ENCODE data around the gene HIPK1.

Gene HIPK1

DNA sequence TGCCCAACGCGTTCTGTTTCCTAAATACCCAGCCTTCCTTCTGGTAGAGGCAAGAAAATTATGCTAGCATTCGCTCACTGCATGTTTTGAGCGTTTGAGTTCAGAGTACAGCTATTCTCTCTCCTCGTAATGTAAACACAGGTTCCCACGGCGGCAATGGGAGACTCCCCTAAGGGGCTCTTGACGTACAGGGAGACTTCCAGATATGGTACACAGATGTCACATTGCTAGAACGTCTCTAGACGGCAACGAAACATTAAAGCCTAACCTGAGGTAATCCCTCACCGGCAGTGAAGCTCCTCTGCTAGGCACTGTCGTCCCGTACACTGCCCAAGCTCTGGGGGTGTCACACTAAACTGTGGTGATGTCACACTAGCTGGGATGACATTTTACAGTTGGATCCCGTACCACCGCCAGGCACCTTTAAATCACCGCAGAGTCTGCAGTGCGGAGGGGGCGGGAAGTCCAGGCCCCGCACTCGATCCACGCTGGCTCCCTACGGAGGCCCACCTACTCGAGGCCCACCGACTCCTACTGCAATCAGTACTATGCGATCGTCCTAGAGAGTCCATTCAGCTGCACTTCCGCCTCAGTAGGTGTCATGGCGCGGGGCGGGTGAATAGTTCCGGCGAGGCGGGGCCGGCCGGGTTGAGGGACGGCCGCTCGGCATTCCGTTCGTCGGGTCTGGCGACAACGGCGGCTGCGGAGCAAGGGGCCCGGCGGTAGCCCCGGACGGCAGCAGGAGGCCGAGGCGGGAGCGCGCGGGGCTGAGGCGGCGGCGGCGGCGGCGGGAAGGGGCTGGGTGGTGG, at the start of gene HIPK1:
Gene HIPK1, plus strand, starts transcription at position 384 of the 809 bp plus-strand sequence.
- DNase-seq (ENCODE audit: low spot score): peak; percentile 90

DNA sequence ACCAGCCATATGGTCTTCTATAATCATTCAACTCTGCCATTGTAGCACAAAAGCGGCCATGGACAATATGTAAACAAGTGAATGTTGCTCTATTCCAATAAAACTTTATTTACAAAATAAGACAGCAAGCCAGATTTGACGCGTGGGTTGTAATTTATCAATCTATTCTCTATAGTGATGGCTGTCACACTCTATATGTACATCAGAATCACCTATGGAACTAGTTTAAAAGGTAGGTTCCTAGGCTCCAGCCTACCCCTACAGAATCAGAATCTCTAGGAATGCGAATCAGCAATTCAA, 49.4 kb upstream of the HIPK1 start:
- DNase-seq (ENCODE audit: low spot score): no peak

DNA sequence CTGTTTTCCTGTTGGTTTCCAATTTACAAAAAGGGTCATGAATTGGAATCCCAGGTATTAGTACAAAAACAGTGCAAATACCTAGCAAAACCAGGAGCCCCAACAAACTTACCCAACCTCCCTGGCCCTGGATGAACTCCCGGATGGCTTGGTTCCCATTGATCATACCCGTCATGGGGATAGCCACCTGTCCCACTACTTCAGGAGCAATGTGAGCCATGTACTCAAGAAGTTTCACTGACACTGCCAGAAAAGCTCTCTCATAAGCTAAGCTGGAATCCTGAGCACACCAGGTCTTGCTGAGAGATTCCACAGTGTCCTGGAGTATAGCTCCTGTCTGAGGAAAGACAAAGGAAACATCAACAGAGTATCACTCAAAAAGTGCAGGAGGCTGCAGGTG, 47.5 kb upstream of the HIPK1 start:
- DNase-seq (ENCODE audit: low spot score): no peak

DNA sequence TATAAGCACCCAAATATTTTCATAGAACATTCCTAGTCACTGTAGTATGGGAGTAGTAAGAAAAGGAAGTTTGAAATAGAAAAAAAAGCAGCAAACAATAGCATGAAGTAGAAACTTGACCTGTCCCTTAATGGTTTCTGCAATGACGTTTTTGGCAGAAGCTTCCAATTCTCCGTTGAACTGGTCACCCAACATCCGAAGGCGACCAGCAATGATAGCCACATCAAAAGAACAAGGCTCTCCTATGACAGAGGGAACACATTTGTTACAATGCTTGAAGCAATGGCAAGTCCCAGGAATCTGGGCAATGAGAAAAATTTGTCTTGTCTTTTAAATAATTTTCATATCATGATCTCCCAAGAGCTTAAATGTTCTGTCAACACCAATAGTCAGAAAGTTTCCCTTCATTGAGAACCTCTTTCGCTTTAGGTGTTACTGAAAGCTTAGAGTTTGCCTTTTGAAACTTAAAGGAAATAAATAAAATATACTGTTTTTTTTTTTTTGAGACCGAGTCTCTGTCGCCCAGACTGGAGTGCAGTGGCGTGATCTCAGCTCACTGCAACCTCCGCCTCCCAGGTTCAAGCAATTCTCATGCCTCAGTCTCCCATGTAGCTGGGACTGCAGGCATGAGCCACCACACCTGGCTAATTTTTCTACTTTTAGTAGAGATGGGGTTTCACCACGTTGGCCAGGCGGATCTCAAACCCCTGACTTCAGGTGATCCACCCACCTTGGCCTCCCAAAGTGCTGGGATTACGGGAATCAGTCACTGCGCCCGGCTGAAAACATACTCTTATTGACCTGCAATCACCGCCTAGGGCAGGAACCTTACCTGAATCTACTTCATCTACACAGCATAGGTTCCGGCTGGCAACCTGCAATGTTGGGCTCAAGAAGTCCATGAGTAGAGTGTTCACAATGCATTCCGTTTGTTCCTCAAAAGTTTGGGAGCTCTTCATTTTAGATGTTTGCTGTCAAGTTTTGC, 42.4 kb upstream of the HIPK1 start:
- DNase-seq (ENCODE audit: low spot score): no peak

DNA sequence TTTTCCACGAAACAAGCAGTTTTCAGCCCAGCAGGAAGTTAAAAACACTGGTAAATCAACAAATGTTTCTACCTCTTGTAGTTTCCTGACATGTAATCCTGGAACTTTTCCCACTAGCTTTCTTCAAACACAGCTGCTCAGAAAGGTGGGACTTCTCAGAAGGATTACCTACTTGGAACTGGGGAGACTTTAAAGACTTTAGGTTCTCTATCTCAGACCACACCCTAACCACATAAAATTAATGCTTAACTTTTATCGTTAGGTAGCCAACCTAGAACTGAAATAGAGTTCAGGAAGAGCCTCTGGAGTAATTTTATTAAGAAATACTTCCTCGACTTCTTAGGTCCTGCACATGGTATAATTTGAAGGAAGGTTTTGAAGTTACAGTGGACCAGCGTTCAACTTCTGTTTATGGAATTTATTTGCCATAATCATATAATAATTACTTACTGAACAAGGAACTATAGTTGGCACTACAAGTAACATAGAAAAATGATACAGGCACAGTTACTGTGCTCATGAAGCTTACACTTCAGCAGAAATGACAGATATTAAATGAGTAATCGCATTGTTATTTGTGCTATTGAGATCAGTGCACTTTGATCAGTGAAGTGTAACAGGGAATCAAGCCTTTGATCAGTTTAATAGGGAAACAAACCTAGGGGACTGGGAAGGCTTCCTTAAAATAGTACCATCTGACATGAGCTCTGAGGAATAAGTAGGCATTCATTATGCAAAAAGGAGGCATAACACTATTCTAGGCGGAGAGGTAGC, 41.5 kb upstream of the HIPK1 start, which contains the start of gene BCL2L15:
Gene BCL2L15, minus strand, starts transcription at position 180 of the 774 bp plus-strand sequence. CDS start 206 bp downstream, outside the sequence.
- no peak for DNase-seq (ENCODE audit: low spot score)

DNA sequence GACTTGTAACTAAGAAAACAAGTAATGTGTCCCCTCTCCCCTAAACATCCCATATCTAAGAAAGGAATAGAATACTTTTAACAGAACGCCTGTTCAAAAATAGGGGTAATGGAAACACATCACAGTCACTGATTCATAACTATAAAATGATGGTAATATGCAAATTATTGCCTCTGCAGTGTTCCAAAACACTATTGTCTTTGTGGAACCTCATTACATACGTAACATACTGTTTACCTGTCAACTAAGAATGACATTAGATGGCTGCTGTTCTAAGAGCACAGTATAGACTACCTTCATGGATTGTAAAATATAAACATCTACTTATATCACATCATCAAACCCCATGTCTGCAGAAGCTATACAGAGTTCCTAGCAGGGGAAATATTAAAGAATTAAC, 38.3 kb upstream of the HIPK1 start:
- no peak for DNase-seq (ENCODE audit: low spot score)

DNA sequence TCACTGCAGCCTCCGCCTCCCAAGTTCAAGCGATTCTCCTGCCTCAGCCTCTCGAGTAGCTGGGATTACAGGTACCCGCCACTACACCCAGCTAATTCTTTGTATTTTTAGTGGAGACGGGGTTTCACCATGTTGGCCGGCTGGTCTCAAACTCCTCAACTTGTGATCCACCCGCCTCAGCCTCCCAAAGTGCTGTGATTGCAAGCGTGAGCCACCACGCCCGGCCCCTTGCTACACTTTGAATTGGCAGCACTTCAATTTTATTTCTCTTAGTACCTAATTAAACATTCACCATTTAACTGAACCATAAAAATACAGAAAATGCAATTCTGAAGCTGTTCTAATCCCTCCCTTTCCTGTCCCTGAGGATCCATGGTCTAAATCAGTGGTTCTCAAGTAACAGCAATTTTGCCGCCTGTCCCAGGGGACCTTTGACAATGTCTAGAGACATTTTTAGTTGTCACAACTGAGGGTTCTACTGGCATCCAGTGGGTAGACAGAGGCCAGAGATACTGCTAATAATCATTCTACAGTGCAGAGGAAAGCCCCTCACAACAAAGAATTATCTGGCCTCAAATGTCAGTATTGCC, 37.4 kb upstream of the HIPK1 start:
- DNase-seq (ENCODE audit: low spot score): no peak

DNA sequence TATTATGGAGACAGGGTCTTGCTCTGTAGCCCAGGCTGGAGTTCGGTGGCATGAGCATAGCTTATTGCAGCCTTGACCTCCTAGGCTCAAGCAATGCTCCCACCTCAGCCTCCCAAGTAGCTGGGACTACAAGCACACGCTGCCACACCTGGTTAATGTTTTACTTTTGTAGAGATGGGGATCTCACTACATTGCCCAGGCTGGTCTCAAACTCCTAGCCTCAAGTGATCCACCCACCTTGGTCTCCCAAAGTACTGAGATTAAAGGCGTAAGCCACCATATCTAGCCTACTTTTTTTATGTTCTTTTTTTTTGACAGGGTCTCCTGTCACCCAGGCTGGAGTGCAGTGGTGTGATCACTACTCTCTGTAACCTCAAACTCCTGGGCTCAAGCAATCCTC, 35.9 kb upstream of the HIPK1 start:
- no peak for DNase-seq (ENCODE audit: low spot score)

DNA sequence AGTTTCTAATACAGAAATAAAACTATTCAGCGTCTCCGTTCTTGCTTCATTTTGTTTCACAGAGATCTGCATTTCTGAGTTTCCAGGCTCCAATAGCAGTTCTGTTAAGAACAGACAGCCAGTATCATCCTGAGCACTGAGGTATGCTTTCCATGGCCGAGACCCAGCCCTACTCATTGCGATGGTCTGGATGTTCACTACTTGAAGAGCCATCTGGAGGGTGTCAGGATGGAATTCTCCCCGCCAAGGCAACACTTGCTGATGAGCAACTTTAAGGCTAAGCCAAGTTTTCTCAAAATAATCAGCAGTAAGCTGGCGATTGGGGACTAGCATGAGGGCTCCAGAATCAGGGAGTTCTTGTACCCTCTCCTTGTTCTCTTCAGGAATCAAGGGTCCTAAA, 34.0 kb upstream of the HIPK1 start:
- DNase-seq (ENCODE audit: low spot score): no peak

DNA sequence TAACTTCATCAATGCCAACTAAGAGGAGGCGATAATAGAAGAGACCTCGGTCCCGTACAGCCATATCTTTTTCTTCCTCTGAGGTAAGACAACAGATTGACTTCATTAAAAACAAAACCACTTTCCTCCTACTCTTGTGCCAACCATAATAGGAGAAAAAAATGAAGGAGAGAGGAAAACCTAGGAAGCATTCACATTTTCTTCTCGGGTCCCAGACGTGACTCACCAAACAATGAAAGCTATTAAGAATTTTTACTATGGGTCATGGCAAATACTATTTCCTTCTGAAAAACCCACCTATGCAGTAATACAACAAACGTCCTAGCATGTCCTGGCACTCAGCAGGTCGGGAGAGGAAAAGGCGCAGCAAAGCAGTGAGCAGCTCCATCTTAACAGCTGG, 33.2 kb upstream of the HIPK1 start:
- no peak for DNase-seq (ENCODE audit: low spot score)

DNA sequence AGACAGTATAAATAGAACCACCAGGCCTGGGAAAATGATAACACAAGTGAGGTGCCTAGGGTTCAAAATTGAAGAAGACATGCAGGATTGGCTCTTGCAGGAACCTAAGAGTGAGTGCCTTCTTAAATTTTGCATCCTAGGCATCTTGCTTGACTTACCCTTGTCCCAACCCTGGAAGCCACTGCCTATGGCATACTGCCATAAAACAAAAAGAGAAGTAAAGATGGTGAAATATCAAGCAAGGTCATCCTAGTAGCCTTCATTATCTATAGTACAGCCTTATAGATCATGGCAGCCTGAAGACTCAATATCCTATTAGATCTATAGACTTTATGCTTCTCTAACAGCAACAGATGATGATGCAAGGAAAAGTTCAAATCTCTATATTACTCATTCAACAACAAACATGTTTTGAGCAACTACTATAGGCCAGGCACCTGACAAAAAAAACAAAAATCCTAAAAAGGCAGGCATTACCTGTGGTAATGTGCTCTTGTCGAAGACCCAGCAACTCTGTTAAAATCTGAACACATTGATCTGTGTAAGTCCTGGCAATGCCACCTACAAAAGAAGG, 30.8 kb upstream of the HIPK1 start:
- DNase-seq (ENCODE audit: low spot score): no peak

DNA sequence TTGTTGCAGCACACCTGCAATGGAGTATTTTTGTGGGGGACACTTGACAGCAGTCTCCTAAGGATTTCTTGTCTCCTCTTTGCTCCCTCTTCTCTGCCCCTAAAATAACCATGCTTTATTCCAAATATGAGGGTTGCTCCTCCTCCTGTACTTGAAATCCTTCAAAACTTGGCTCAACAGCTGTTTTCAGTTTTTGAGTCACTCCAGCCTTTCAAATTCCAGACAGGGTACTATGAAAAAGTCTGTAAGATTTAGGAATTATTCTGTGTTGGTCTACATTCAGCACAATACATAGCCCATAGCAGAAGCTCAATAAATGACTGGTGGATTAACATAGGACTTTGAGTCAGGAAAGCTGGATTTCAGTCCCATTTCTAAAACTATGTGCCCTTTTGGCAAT, 30.0 kb upstream of the HIPK1 start:
- DNase-seq (ENCODE audit: low spot score): no peak

DNA sequence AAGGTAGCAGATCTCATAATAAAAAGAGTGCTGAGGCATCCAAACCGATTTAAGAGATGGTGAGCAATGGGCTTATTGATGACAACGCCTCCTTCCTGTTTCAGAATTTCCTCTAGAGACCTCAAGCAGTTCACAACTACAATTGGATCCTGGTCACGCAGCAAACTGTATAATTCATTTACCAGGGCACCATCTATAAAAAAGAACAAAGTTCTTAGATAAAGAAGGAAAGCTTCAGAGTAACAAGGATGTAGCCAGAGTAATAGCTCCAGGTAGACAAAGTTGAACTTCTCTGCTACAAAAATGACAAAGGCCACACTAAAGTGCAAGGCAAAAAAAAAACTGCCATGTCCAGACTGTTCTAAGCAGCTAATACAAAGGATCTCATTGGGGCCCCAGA, 27.9 kb upstream of the HIPK1 start:
- DNase-seq (ENCODE audit: low spot score): no peak

DNA sequence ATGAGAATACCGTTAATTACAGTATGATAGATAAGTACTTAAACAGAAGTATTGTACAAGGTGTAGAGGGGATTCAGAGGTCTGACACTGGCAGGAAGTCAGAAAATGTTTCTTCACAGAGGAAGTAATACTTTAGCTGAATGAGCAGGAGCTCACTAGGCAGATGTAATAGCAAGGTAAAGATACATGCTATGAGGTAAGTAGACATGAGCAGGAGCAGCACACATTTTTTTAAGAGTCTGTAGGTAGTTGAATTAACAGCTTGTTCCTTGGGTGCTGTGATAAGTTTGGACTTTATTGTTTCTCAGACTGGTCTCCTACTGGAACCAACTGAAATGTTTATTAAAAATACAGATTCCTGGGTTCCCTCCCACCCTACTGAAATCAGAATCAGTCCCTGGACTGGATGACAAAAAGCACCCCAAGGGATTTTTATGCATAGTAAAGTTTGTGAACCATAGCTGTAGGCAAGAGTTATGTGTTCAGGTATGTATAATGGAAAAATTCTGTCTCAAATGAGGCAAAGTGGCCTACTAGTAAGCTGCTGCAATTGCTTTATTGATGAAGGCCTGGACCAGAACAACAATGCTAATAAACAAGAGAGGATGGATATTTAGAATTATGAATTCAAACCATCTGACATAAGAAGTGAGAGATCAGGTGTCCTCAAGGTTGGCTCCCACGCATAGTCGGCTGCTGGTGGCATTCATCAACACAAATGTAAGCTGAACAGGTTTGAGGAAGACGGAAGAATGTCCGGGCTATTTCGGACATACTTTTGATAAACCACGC, 25.4 kb upstream of the HIPK1 start:
- DNase-seq (ENCODE audit: low spot score): peak; percentile 9

DNA sequence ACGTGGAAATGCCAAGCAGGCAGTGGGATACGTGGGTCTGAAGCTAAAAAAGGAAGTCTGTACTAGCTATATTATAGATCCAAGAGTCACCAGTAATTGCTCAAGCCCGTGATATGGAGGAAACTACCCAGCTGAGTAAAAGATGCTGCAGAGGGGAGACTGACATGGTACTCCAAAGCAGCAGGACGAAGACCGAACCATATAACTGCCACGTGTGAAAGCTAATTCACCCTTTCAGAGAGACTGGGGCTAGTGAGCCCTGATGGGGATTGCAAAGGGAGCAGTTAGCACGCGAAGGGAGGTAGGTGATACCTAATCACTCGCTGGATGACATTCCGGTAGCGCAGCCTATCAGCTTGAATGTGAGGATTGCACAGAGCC, 24.8 kb upstream of the HIPK1 start:
- DNase-seq (ENCODE audit: low spot score): no peak

DNA sequence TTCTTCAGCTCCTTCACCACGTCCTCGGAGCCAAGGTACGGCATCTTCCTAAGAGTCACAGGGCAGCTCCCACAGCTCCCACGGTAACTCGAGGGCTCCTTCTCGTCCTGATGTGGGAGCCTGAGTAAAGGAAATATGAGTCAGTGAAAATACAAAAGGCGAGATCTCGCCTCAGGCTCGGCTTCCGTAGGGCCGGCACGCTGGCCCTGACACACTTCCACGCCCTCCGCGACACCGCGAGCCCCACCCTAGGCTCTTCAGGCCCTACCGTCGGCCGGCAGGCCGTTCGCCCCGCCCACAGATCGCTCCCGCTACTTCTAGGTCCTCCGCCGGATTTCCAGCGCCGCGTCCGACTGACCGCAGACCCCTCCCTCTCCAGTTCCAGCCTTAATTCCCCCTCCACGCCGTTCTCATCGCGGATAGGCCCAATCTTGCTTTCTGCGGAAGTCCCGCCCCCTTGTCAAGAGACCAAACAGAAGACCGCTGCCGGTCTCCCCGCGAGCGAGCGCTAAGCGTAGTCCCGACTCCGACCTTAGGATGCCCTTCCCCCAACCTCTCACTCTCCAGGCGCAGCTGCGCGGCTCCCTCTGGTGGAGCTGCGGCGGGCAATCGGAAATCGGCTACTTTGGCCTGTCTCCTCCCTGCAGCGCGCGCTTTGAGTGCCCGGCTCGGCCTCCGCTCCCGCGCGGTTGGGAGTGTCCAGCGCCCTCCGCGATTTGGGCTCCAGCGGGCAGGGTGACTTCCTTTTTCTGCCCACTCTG, 24.3 kb upstream of the HIPK1 start, which contains the start of the genes AP4B1 and DCLRE1B:
Gene AP4B1, minus strand, starts transcription at position 126 of the 761 bp plus-strand sequence. Its CDS starts 82 bp downstream, at position 44.
Gene DCLRE1B, plus strand, starts transcription at position 653 of the 761 bp plus-strand sequence. CDS start 261 bp downstream, outside the sequence.
- peak; percentile 99 for DNase-seq (ENCODE audit: low spot score)

DNA sequence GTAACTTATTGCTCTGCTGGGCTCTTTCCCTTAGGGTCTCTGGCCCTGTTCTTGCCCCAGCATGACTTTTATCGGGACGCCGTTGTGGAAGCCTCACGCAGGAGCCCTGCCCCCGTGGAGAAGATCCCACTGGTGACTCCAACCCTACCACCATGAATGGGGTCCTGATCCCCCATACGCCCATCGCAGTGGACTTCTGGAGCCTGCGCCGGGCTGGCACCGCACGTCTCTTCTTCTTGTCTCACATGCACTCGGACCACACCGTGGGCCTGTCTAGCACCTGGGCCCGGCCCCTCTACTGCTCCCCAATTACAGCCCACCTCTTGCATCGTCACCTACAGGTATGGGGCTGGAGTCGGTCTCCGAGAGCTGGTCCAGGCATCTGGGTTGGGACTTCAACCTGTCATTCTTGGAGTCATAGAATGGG, 23.7 kb upstream of the HIPK1 start:
- DNase-seq (ENCODE audit: low spot score): peak; percentile 26

DNA sequence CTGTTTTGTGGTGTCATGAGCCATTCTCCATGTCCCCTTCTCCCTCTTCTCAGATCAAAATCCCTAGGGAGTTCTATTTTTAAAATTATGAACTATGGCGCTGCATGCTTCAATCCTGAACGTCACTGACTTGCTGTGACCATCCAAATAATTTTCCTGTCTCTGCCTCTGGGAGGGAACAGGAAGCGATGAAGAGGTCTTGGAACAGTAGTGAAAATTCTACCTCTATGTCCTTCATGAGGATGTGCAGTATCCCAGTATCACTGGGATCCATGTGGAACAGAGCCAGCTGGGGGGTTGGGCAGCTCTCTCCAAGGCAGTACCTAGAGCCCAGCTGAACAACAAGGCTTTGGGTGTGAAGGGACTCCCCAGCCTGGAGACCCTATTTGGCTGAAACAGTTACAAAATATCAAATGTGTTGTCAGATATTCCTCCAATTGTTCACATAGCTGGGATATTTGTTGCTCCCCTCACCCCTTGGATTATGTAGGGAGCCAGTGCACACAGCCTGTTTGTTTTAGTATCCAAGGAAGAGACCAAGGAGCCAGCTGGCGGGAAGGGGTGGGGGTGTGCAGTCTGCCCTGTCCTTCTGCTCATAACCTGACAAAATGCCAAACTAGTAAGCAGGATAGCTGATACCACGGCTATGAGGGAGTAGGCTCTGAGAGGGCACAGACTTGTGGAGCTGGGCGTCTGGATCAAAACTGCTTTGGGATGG, 16.4 kb upstream of the HIPK1 start:
- DNase-seq (ENCODE audit: low spot score): peak; percentile 28

DNA sequence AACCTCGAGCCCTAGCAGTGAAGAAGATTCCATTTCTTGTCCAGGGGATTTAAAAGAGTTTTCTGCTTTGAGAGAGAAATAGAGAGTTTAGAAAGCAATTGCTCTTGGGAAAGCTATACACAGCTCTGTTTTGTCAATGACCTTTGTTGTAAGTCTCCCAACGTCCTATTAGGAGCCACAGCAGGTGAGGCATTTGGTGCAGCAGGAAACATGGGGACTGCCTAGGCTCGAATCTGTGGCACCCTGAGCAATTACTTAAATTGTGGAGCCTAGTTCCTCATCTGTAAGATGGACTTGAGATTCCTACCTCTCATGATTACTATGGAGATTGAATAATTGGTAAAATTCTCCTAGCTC, 15.8 kb upstream of the HIPK1 start:
- no peak for DNase-seq (ENCODE audit: low spot score)
